Natural killer cell (primary cell): ENCODE data around the gene ESRRG. TPM values are rescaled to one million over a fixed set of nuclear protein-coding genes. Genes with fewer than 3 reads are reported as not detected.

Experiments
- ATAC-seq, 3 donors: fragments of 150-1000 bp in 2 of 3; fragments of 200-7000 bp in 1 of 3; cut with Tn5 transposase; 1 replicate in 1 of 3; 2 replicates in 2 of 3; pipeline ENCODE4 v1.10.0; 2021; ENCODE audit warnings: mild to moderate bottlenecking in 2 of 3, moderate library complexity in 2 of 3
- DNase-seq, 2 donors: peaks; one replicate each; pipeline versions ENCODE4 v3.0.0 to v3.0.0-alpha.2; 2013 to 2021; ENCODE audit warnings: mixed read lengths in 1 of 2
- H3K27ac ChIP-seq: one replicate; pipeline ENCODE4 v1.5.1; 2013; ENCODE audit warnings: mild to moderate bottlenecking, low read length
- H3K27me3 ChIP-seq: one replicate; pipeline ENCODE4 v1.6.1; 2013; ENCODE audit warnings: low read length; ENCODE audit not compliant: control insufficient read depth, insufficient read depth
- H3K36me3 ChIP-seq: one replicate; pipeline ENCODE4 v1.6.1; 2013; ENCODE audit warnings: low read length; ENCODE audit not compliant: control insufficient read depth, insufficient read depth
- H3K4me1 ChIP-seq: one replicate; pipeline ENCODE4 v1.6.1; 2013; ENCODE audit warnings: low read length; ENCODE audit not compliant: control insufficient read depth, insufficient read depth
- H3K4me3 ChIP-seq: one replicate; pipeline ENCODE4 v1.5.1; 2013; ENCODE audit warnings: low read length
- H3K9me3 ChIP-seq: one replicate; pipeline ENCODE4 v1.6.1; 2013; ENCODE audit warnings: low read length; ENCODE audit not compliant: control insufficient read depth, insufficient read depth
- H3K27ac Mint-ChIP-seq, 2 donors: one replicate each; pipeline ENCODE4 v1.8.0; 2022; ENCODE audit warnings: mild to moderate bottlenecking in 2 of 2, mixed read lengths in 2 of 2, moderate library complexity in 1 of 2
- H3K27me3 Mint-ChIP-seq, 2 donors: one replicate each; pipeline ENCODE4 v1.8.0; 2022; ENCODE audit warnings: low read depth in 2 of 2, mixed read lengths in 2 of 2
- H3K36me3 Mint-ChIP-seq: one replicate; pipeline ENCODE4 v1.8.0; 2022; ENCODE audit warnings: mixed read lengths
- H3K4me1 Mint-ChIP-seq, 2 donors: one replicate each; pipeline ENCODE4 v1.8.0; 2022; ENCODE audit warnings: mixed read lengths in 2 of 2
- H3K4me3 Mint-ChIP-seq: one replicate; pipeline ENCODE4 v1.8.0; 2022; ENCODE audit warnings: mild to moderate bottlenecking, moderate library complexity, mixed read lengths
- H3K9me3 Mint-ChIP-seq, 2 donors: one replicate each; pipeline ENCODE4 v1.8.0; 2022; ENCODE audit warnings: mixed read lengths in 2 of 2
- CTCF ChIP-seq: fragments of 200-600 bp; IDR thresholded peaks from one replicate; pipeline ENCODE4 v1.8.0; 2022; ENCODE audit warnings: antibody characterized with exemption
- WGBS: methylation state at CpG from one replicate; pipeline ENCODE4 v1.1.7; 2013; ENCODE audit warnings: missing lambda C conversion rate; ENCODE audit not compliant: insufficient coverage; 5-methylcytosine and 5-hydroxymethylcytosine counted together
- intact Hi-C: fragments of 100-400 bp; cut with micrococcal nuclease; formaldehyde crosslinking; loops from one replicate; pipeline ENCODE4 v1.14.2; 2022
- total RNA-seq, 4 donors: library from RNA; stranded (reverse); fragments of 120-200 nt in 1 of 4; gene quantifications; one replicate each; pipeline versions ENCODE4 v1.2.3 to v1.2.4, GENCODE V29; 2013 to 2022

ESRRG gene
- total RNA-seq, 3 donors from 2014 or later (not counting 1 experiment from before 2014, with no cell fraction given), result not detected

GRCh38 chr1:216765346-216766300 lies 42.4 kb upstream of the ESRRG start:
- Histone ChIP-seq H3K27me3 (no peaks in the 10 kb centered on the region), H3K9me3 (no peaks in the 10 kb centered on the region), H3K27ac (no peak overlapping the region), H3K36me3 (no peaks in the 10 kb centered on the region), H3K4me1 (no peaks in the 10 kb centered on the region), H3K4me3 (no peak overlapping the region)
- no peak for DNase-seq
- TF ChIP-seq CTCF, result no peak
- intact Hi-C loops, result no loop called here
- ATAC-seq, result no peak
- Mint-ChIP-seq H3K27ac (no peak overlapping the region), H3K27me3 (no peaks in the 10 kb centered on the region), H3K36me3 (no peaks in the 10 kb centered on the region), H3K4me1 (no peaks in the 10 kb centered on the region), H3K4me3 (no peak overlapping the region), H3K9me3 (peaks cover 5 to 9% of the 10 kb centered on the region in 2 donors)
- 85% methylated on average over 7 of the region's 10 CpGs for WGBS

GRCh38 chr1:216758161-216758560 lies 34.9 kb upstream of the ESRRG start:
- Mint-ChIP-seq H3K27ac (no peak overlapping the region), H3K9me3 (peaks cover 0 to 3% of the 10 kb centered on the region in 2 donors), H3K27me3 (no peaks in the 10 kb centered on the region), H3K4me1 (no peaks in the 10 kb centered on the region), H3K4me3 (no peak overlapping the region), H3K36me3 (no peaks in the 10 kb centered on the region)
- Histone ChIP-seq H3K4me1 (no peaks in the 10 kb centered on the region), H3K27me3 (no peaks in the 10 kb centered on the region), H3K9me3 (no peaks in the 10 kb centered on the region), H3K27ac (no peak overlapping the region), H3K4me3 (no peak overlapping the region), H3K36me3 (no peaks in the 10 kb centered on the region)
- intact Hi-C loops, result no loop called here
- no peak for DNase-seq
- no peak for TF ChIP-seq CTCF
- ATAC-seq, result no peak
- WGBS, result 96% methylated on average over 8 of the region's 8 CpGs

- Histone ChIP-seq H3K4me3 (no peak overlapping the region), H3K4me1 (no peaks in the 10 kb centered on the region), H3K36me3 (no peaks in the 10 kb centered on the region), H3K27me3 (no peaks in the 10 kb centered on the region), H3K9me3 (no peaks in the 10 kb centered on the region), H3K27ac (no peak overlapping the region)
- ATAC-seq (no peak), DNase-seq (no peak)
- no peaks in the 10 kb centered on the region for H3K27me3 Mint-ChIP-seq
- H3K9me3 Mint-ChIP-seq, result peaks cover 0 to 3% of the 10 kb centered on the region in 2 donors
- no peaks in the 10 kb centered on the region for H3K4me1 Mint-ChIP-seq
- no peak overlapping the region for H3K4me3 Mint-ChIP-seq
- no peak for TF ChIP-seq CTCF
- WGBS, result no CpG with 5 or more reads among the region's 1 CpG
- intact Hi-C loops, result no loop called here
- H3K27ac Mint-ChIP-seq, result no peak overlapping the region
- H3K36me3 Mint-ChIP-seq, result no peaks in the 10 kb centered on the region
Observed at GRCh38 chr1:216757110-216757509, 33.9 kb upstream of the ESRRG start.
